ENCODE data around the gene TP73.

TP73 gene

GRCh38 chr1:3691421-3692204 lies 39.3 kb downstream of the TP73 start:
- DNase-seq: peak in 1 of 2 experiments; percentile 21

- DNase-seq: no peak
These were observed 40.3 kb downstream of the TP73 start for GRCh38 chr1:3692598-3692997.

GRCh38 chr1:3693321-3693720 lies 41.0 kb downstream of the TP73 start:
- DNase-seq: no peak

- peak; percentile 45 to 56 for DNase-seq
These were observed 43.3 kb downstream of the TP73 start for GRCh38 chr1:3695326-3696217.

- DNase-seq: no peak
These were observed 44.4 kb downstream of the TP73 start for GRCh38 chr1:3696689-3697088.

GRCh38 chr1:3697104-3697503 lies 44.8 kb downstream of the TP73 start:
- DNase-seq: no peak

- peak; percentile 84 to 87 for DNase-seq
These were observed 45.5 kb downstream of the TP73 start for GRCh38 chr1:3697810-3698209.

GRCh38 chr1:3698660-3699408 lies 46.5 kb downstream of the TP73 start:
- DNase-seq: no peak

GRCh38 chr1:3699596-3699995 lies 47.3 kb downstream of the TP73 start:
- no peak for DNase-seq

- DNase-seq: no peak
These were observed 48.3 kb downstream of the TP73 start for GRCh38 chr1:3700631-3701030.

- no peak for DNase-seq
These were observed 50.2 kb downstream of the TP73 start for GRCh38 chr1:3702528-3702927.

- no peak for DNase-seq
These were observed 50.8 kb downstream of the TP73 start for GRCh38 chr1:3702990-3703728.

- no peak for DNase-seq
These were observed 51.6 kb downstream of the TP73 start for GRCh38 chr1:3703786-3704371.

- no peak for DNase-seq
These were observed 53.1 kb downstream of the TP73 start for GRCh38 chr1:3705341-3705950.

GRCh38 chr1:3706651-3707297 lies 54.5 kb downstream of the TP73 start:
- no peak for DNase-seq

GRCh38 chr1:3707298-3707938 lies 55.1 kb downstream of the TP73 start:
- no peak for DNase-seq

GRCh38 chr1:3707939-3708328 lies 55.6 kb downstream of the TP73 start:
- DNase-seq: no peak

- DNase-seq: no peak
These were observed 56.5 kb downstream of the TP73 start for GRCh38 chr1:3708791-3709190.

GRCh38 chr1:3710251-3710650 lies 57.9 kb downstream of the TP73 start:
- DNase-seq: no peak

GRCh38 chr1:3711381-3711779 lies 59.1 kb downstream of the TP73 start:
- no peak for DNase-seq
